ENCODE measurements around the gene TAF6L. TPM values are rescaled to one million over a fixed set of nuclear protein-coding genes. Genes with fewer than 3 reads are reported as not detected.
"Not testable (repeated sequence)": the region's sequence is repeated elsewhere in the genome, so short reads cannot be mapped to it uniquely, and the experiment has no call there.

Gene TAF6L
- total and polyA plus RNA-seq, 9 donors: 5.4 to 33.6 (median 26.3) TPM

GRCh38 chr11:62823677-62824076 is 52.5 kb downstream of the TAF6L start:
- Histone ChIP-seq H3K4me3 (no peak overlapping the region), H3K4me1 (ENCODE audit: insufficient read depth) (no peaks in the 10 kb centered on the region), H3K27ac (no peak overlapping the region), H3K27me3 (no peaks in the 10 kb centered on the region), H3K9me3 (no peaks in the 10 kb centered on the region), H3K36me3 (no peaks in the 10 kb centered on the region)
- no peak for DNase-seq
- 87 to 91% (median 89%) methylated on average over 3 of the region's 3 CpGs for WGBS, 3 donors
- intact Hi-C loops (cut with DNase I): no loop called here
- TF ChIP-seq CTCF (IDR thresholded peaks at IDR 0.05): no peak
- TF ChIP-seq EP300 (IDR thresholded peaks at IDR 0.05): no peak
- no peak for TF ChIP-seq POLR2A (IDR thresholded peaks at IDR 0.05)

- H3K36me3 ChIP-seq; H3K4me3 ChIP-seq; DNase-seq; H3K27me3 ChIP-seq; intact Hi-C loops (cut with DNase I); H3K4me1 ChIP-seq (ENCODE audit: insufficient read depth); H3K27ac ChIP-seq; H3K9me3 ChIP-seq: not testable (repeated sequence)
- WGBS, 3 donors: 87 to 93% (median 88%) methylated on average over 8 of the region's 8 CpGs
Measured at GRCh38 chr11:62828130-62828529, 56.9 kb downstream of the TAF6L start.

- Histone ChIP-seq H3K4me3 (peak overlapping the region; percentile 96), H3K4me1 (ENCODE audit: insufficient read depth) (peaks cover 9% of the 10 kb centered on the region), H3K9me3 (no peaks in the 10 kb centered on the region), H3K27ac (peak overlapping the region; percentile 90 to 96), H3K27me3 (no peaks in the 10 kb centered on the region), H3K36me3 (no peaks in the 10 kb centered on the region)
- intact Hi-C loops (cut with DNase I): loop anchor here in 1 of 4 donors (2.0 to 5.0 kb wide), 2 partner anchors 26 to 44 kb away; partner anchors contain the start of genes NXF1 and TMEM179B
- 0 to 1% (median 0%) methylated on average over 33 of the region's 33 CpGs for WGBS, 3 donors
- DNase-seq: peak in 1 of 5 donors; percentile 34
- TF ChIP-seq POLR2A (IDR thresholded peaks at IDR 0.05) (peak; percentile 19), EP300 (IDR thresholded peaks at IDR 0.05) (no peak), CTCF (IDR thresholded peaks at IDR 0.05) (no peak)
Measured at GRCh38 chr11:62830904-62831519, 59.8 kb downstream of the TAF6L start.

GRCh38 chr11:62831520-62832335 is 60.5 kb downstream of the TAF6L start, which contains the start of gene STX5:
STX5 (minus strand) TSS chr11:62832051; CDS start chr11:62831243, 808 bp downstream.
- intact Hi-C loops (cut with DNase I): loop anchor here in 2 of 4 donors (2.0 to 5.0 kb wide), 3 partner anchors 27 to 45 kb away; partner anchors contain the start of genes TMEM179B (in 2 of the 2) and NXF1 (in 1 of the 2)
- TF ChIP-seq EP300 (IDR thresholded peaks at IDR 0.05): no peak
- peak; percentile 96 for TF ChIP-seq POLR2A (IDR thresholded peaks at IDR 0.05)
- TF ChIP-seq CTCF (IDR thresholded peaks at IDR 0.05): peak in 1 of 3 donors; percentile 25
- Histone ChIP-seq H3K27me3 (no peaks in the 10 kb centered on the region), H3K4me1 (ENCODE audit: insufficient read depth) (peaks cover 9% of the 10 kb centered on the region), H3K27ac (peak within 1 kb of the TSS; percentile 90 to 96), H3K4me3 (peak within 1 kb of the TSS; percentile 96), H3K9me3 (no peaks in the 10 kb centered on the region), H3K36me3 (no peaks in the 10 kb centered on the region)
- WGBS, 3 donors: 0 to 2% (median 0%) methylated on average over 55 to 65 of the region's 65 CpGs
- DNase-seq: peak; percentile 99 to 100 (median 100)

Data from ovary (tissue), 9 donors.